ENCODE data around the gene TXNL4A. TPM values are rescaled to one million over a fixed set of nuclear protein-coding genes. Genes with fewer than 3 reads are reported as not detected.

Gene TXNL4A
- total and polyA plus RNA-seq, 3 donors from 2014 or later: 37.4 to 158 (median 47.0) TPM

GRCh38 chr18:79944126-79944731, 44.1 kb downstream of the TXNL4A start:
- TF ChIP-seq, protein P1, sequence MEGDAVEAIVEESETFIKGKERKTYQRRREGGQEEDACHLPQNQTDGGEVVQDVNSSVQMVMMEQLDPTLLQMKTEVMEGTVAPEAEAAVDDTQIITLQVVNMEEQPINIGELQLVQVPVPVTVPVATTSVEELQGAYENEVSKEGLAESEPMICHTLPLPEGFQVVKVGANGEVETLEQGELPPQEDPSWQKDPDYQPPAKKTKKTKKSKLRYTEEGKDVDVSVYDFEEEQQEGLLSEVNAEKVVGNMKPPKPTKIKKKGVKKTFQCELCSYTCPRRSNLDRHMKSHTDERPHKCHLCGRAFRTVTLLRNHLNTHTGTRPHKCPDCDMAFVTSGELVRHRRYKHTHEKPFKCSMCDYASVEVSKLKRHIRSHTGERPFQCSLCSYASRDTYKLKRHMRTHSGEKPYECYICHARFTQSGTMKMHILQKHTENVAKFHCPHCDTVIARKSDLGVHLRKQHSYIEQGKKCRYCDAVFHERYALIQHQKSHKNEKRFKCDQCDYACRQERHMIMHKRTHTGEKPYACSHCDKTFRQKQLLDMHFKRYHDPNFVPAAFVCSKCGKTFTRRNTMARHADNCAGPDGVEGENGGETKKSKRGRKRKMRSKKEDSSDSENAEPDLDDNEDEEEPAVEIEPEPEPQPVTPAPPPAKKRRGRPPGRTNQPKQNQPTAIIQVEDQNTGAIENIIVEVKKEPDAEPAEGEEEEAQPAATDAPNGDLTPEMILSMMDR (IDR thresholded peaks at IDR 0.05): no peak
- no peak for TF ChIP-seq POLR2A (IDR thresholded peaks at IDR 0.05)
- intact Hi-C loops (cut with DNase I; ENCODE audit: low total_unique reads): no loop called here
- 50 to 54% methylated on average over 2 to 11 of the region's 11 CpGs for WGBS, 2 donors
- Histone ChIP-seq H3K36me3 (ENCODE audit: low read depth, missing control alignments) (no peaks in the 10 kb centered on the region), H3K4me1 (peaks cover 47% of the 10 kb centered on the region), H3K27ac (peak overlapping the region in 1 of 2 donors; percentile 72), H3K27me3 (no peaks in the 10 kb centered on the region), H3K9me3 (no peaks in the 10 kb centered on the region), H3K4me3 (no peak overlapping the region)
- DNase-seq: peak; percentile 49

- H3K27me3 ChIP-seq: no peaks in the 10 kb centered on the region
- intact Hi-C loops (cut with DNase I; ENCODE audit: low total_unique reads): no loop called here
- H3K9me3 ChIP-seq: no peaks in the 10 kb centered on the region
- H3K4me3 ChIP-seq: no peak overlapping the region
- peaks cover 47% of the 10 kb centered on the region for H3K4me1 ChIP-seq
- H3K27ac ChIP-seq: peak overlapping the region in 1 of 2 donors; percentile 72
- no peaks in the 10 kb centered on the region for H3K36me3 ChIP-seq (ENCODE audit: low read depth, missing control alignments)
- no peak for DNase-seq
- no peak for TF ChIP-seq POLR2A (IDR thresholded peaks at IDR 0.05)
- TF ChIP-seq, protein P1 (IDR thresholded peaks at IDR 0.05): no peak
- 94 to 100% methylated on average over 2 to 20 of the region's 20 CpGs for WGBS, 2 donors
Measured at GRCh38 chr18:79943608-79944125, 44.7 kb downstream of the TXNL4A start.

- WGBS, 2 donors: 77 to 78% methylated on average over 31 of the region's 31 CpGs
- peaks cover 43% of the 10 kb centered on the region for H3K4me1 ChIP-seq
- TF ChIP-seq, protein P1 (IDR thresholded peaks at IDR 0.05): no peak
- no peak for TF ChIP-seq POLR2A (IDR thresholded peaks at IDR 0.05)
- peak; percentile 70 for DNase-seq
- H3K4me3 ChIP-seq: no peak overlapping the region
- intact Hi-C loops (cut with DNase I; ENCODE audit: low total_unique reads): no loop called here
- peak overlapping the region; percentile 63 to 72 for H3K27ac ChIP-seq
- H3K36me3 ChIP-seq (ENCODE audit: low read depth, missing control alignments): no peaks in the 10 kb centered on the region
- H3K27me3 ChIP-seq: no peaks in the 10 kb centered on the region
- no peaks in the 10 kb centered on the region for H3K9me3 ChIP-seq
Measured at GRCh38 chr18:79942786-79943607, 45.4 kb downstream of the TXNL4A start.

- intact Hi-C loops (cut with DNase I; ENCODE audit: low total_unique reads): no loop called here
- H3K27ac ChIP-seq: peak overlapping the region; percentile 63 to 72
- H3K36me3 ChIP-seq (ENCODE audit: low read depth, missing control alignments): no peaks in the 10 kb centered on the region
- no peak for TF ChIP-seq POLR2A (IDR thresholded peaks at IDR 0.05)
- TF ChIP-seq, protein P1 (IDR thresholded peaks at IDR 0.05): no peak
- DNase-seq: peak; percentile 13
- H3K27me3 ChIP-seq: no peaks in the 10 kb centered on the region
- peaks cover 42% of the 10 kb centered on the region for H3K4me1 ChIP-seq
- 66 to 71% methylated on average over 7 of the region's 7 CpGs for WGBS, 2 donors
- H3K9me3 ChIP-seq: no peaks in the 10 kb centered on the region
- no peak overlapping the region for H3K4me3 ChIP-seq
Measured at GRCh38 chr18:79942211-79942610, 46.2 kb downstream of the TXNL4A start.

Data from testis (tissue), 3 donors.